Breast epithelium (tissue), 4 donors: ENCODE measurements around the gene LDLRAD3. TPM values are rescaled to one million over a fixed set of nuclear protein-coding genes. Genes with fewer than 3 reads are reported as not detected.

Source experiments
- DNase-seq, 2 donors: peaks; one replicate each; pipeline ENCODE4 v3.0.0-alpha.2; 2019; ENCODE audit warnings: low spot score in 2 of 2
- H3K27ac ChIP-seq, 2 donors: fragments of 200-600 bp; sonication (generic) in 1 of 2; one replicate each; pipeline ENCODE4 v1.5.1; 2016 to 2019; ENCODE audit warnings: mild to moderate bottlenecking in 1 of 2
- H3K27me3 ChIP-seq, 2 donors: fragments of 200-600 bp; sonication (generic) in 1 of 2; one replicate each; pipeline versions ENCODE4 v1.5.1 to v1.6.0; 2017 to 2019; ENCODE audit warnings: control low read depth in 1 of 2, mild to moderate bottlenecking in 1 of 2
- H3K36me3 ChIP-seq: fragments of 200-600 bp; one replicate; pipeline ENCODE4 v1.5.1; 2019
- H3K4me1 ChIP-seq, 2 donors: fragments of 200-600 bp; sonication (generic); one replicate each; pipeline ENCODE4 v1.5.1; 2016 to 2019; ENCODE audit warnings: control low read depth in 1 of 2
- H3K4me3 ChIP-seq, 3 donors: fragments of 200-600 bp; sonication (generic); 1 replicate in 2 of 3; 2 replicates in 1 of 3; pipeline ENCODE4 v1.5.1; 2016 to 2019; ENCODE audit warnings: mild to moderate bottlenecking in 3 of 3, moderate library complexity in 2 of 3
- H3K9me3 ChIP-seq, 2 donors: fragments of 200-600 bp; sonication (generic) in 1 of 2; one replicate each; pipeline ENCODE4 v1.5.1; 2016 to 2019; ENCODE audit warnings: control low read depth in 1 of 2
- CTCF ChIP-seq, 3 donors: fragments of 450-650 bp; IDR thresholded peaks; one replicate each; pipeline ENCODE4 v1.5.1; 2016 to 2017; ENCODE audit warnings: antibody characterized with exemption in 3 of 3, mild to moderate bottlenecking in 3 of 3, moderate library complexity in 3 of 3
- POLR2A ChIP-seq: fragments of 450-650 bp; IDR thresholded peaks from one replicate; pipeline ENCODE4 v1.6.1; 2016; ENCODE audit warnings: antibody characterized with exemption, mild to moderate bottlenecking, moderate library complexity
- POLR2AphosphoS5 ChIP-seq, 3 donors: sonication (generic); formaldehyde crosslinking; IDR thresholded peaks; one replicate each; pipeline ENCODE4 v1.6.1; 2017; ENCODE audit warnings: antibody characterized with exemption in 3 of 3
- intact Hi-C: fragments of 100-400 bp; cut with DNase I; formaldehyde crosslinking; loops from one replicate; pipeline ENCODE4 v1.15.1; 2023; ENCODE audit warnings: low total_unique reads
- total RNA-seq, 3 donors: library from RNA; depleted of rRNA; stranded (reverse); fragments of >200 nt; gene quantifications; one replicate each; pipeline ENCODE4 v1.1.0, GENCODE V29; 2016

Gene LDLRAD3
- total RNA-seq, 3 donors from 2014 or later, result 20.3 to 45.4 (median 40.6) TPM

- H3K27ac ChIP-seq, result no peak overlapping the region
- TF ChIP-seq POLR2A (no peak), CTCF (IDR thresholded peaks at IDR 0.05) (no peak), POLR2AphosphoS5 (IDR thresholded peaks at IDR 0.05) (no peak)
- no peaks in the 10 kb centered on the region for H3K27me3 ChIP-seq
These were observed 117.6 kb downstream of the LDLRAD3 start for GRCh38 chr11:36061471-36061870.

GRCh38 chr11:36062796-36063365, 119.0 kb downstream of the LDLRAD3 start:
- DNase-seq, result no peak
- Histone ChIP-seq H3K27me3 (no peaks in the 10 kb centered on the region), H3K4me1 (no peaks in the 10 kb centered on the region), H3K36me3 (no peaks in the 10 kb centered on the region), H3K9me3 (peaks cover 0 to 10% of the 10 kb centered on the region in 2 donors), H3K27ac (peak overlapping the region in 1 of 2 donors; percentile 64), H3K4me3 (no peak overlapping the region)
- intact Hi-C loops, result no loop called here
- TF ChIP-seq POLR2AphosphoS5 (IDR thresholded peaks at IDR 0.05), result no peak
- TF ChIP-seq POLR2A, result no peak
- no peak for TF ChIP-seq CTCF (IDR thresholded peaks at IDR 0.05)

More at GRCh38 chr11:36061471-36061870, 117.6 kb downstream of the LDLRAD3 start:
- intact Hi-C loops, result no loop called here
- peaks cover 0 to 6% of the 10 kb centered on the region in 2 donors for H3K9me3 ChIP-seq
- no peak for DNase-seq
- H3K4me1 ChIP-seq, result no peaks in the 10 kb centered on the region
- H3K36me3 ChIP-seq, result no peaks in the 10 kb centered on the region
- no peak overlapping the region for H3K4me3 ChIP-seq

- Histone ChIP-seq H3K4me1 (no peaks in the 10 kb centered on the region), H3K27ac (no peak overlapping the region), H3K36me3 (no peaks in the 10 kb centered on the region), H3K9me3 (peaks cover 0 to 4% of the 10 kb centered on the region in 2 donors), H3K4me3 (no peak overlapping the region), H3K27me3 (no peaks in the 10 kb centered on the region)
- DNase-seq, result no peak
- TF ChIP-seq POLR2A (no peak), POLR2AphosphoS5 (IDR thresholded peaks at IDR 0.05) (no peak), CTCF (IDR thresholded peaks at IDR 0.05) (no peak)
- intact Hi-C loops, result loop anchor here (5.0 kb wide), 1 partner anchor 597 kb away; no protein-coding TSS in a partner anchor
These were observed 121.6 kb downstream of the LDLRAD3 start for GRCh38 chr11:36065436-36065835.

- Histone ChIP-seq H3K36me3 (no peaks in the 10 kb centered on the region), H3K9me3 (peaks cover 0 to 4% of the 10 kb centered on the region in 2 donors), H3K4me3 (no peak overlapping the region), H3K27me3 (no peaks in the 10 kb centered on the region), H3K4me1 (no peaks in the 10 kb centered on the region), H3K27ac (no peak overlapping the region)
- TF ChIP-seq POLR2AphosphoS5 (IDR thresholded peaks at IDR 0.05), result no peak
- no peak for TF ChIP-seq POLR2A
- TF ChIP-seq CTCF (IDR thresholded peaks at IDR 0.05), result no peak
- intact Hi-C loops, result loop anchor here (5.0 kb wide), 1 partner anchor 595 kb away; no protein-coding TSS in a partner anchor
- no peak for DNase-seq
These were observed 123.0 kb downstream of the LDLRAD3 start for GRCh38 chr11:36066891-36067290.

- Histone ChIP-seq H3K9me3 (peaks cover 0 to 4% of the 10 kb centered on the region in 2 donors), H3K4me1 (no peaks in the 10 kb centered on the region), H3K27me3 (no peaks in the 10 kb centered on the region), H3K4me3 (no peak overlapping the region), H3K27ac (peak overlapping the region in 1 of 2 donors; percentile 0), H3K36me3 (no peaks in the 10 kb centered on the region)
- TF ChIP-seq POLR2AphosphoS5 (IDR thresholded peaks at IDR 0.05) (no peak), CTCF (IDR thresholded peaks at IDR 0.05) (peak in 2 of 3 donors; percentile 38 to 47)
- peak in 1 of 2 donors; percentile 40 for DNase-seq
- intact Hi-C loops, result loop anchor here (5.0 kb wide), 1 partner anchor 593 kb away; no protein-coding TSS in a partner anchor
These were observed 125.8 kb downstream of the LDLRAD3 start for GRCh38 chr11:36069576-36070212.
